DOHH2 (cell line): ENCODE results near the gene SLC25A28.

Source experiments
- H3F3A ChIP-seq: fragments of 200-600 bp; sonication (generic), shearing (Covaris generic); 2 replicates; pipeline ENCODE4 v1.6.0; 2016; ENCODE audit warnings: antibody characterized with exemption, mild to moderate bottlenecking; ENCODE audit not compliant: control insufficient read depth, insufficient read depth
- H3K27ac ChIP-seq: fragments of 200-600 bp; sonication (generic); 2 replicates; pipeline ENCODE4 v1.5.1; 2014; ENCODE audit warnings: low read depth, mild to moderate bottlenecking, low read length, moderate library complexity
- H3K27me3 ChIP-seq: fragments of 200-600 bp; sonication (generic); 2 replicates; pipeline ENCODE4 v1.6.1; 2014; ENCODE audit warnings: mild to moderate bottlenecking, low read length, mixed read lengths; ENCODE audit not compliant: control insufficient read depth
- H3K36me3 ChIP-seq: fragments of 200-600 bp; sonication (generic); 2 replicates; pipeline ENCODE4 v1.6.1; 2014; ENCODE audit warnings: mild to moderate bottlenecking, low read length, moderate library complexity, mixed read lengths; ENCODE audit not compliant: control insufficient read depth
- H3K4me1 ChIP-seq: fragments of 200-600 bp; sonication (generic); 2 replicates; pipeline ENCODE4 v1.6.1; 2014; ENCODE audit warnings: mild to moderate bottlenecking, low read length, mixed read lengths; ENCODE audit not compliant: control insufficient read depth
- H3K4me2 ChIP-seq: fragments of 200-600 bp; sonication (generic); 2 replicates; pipeline ENCODE4 v1.6.0; 2014; ENCODE audit warnings: mild to moderate bottlenecking, low read length, moderate library complexity
- H3K4me3 ChIP-seq: fragments of 200-600 bp; sonication (generic); 2 replicates; pipeline ENCODE4 v1.5.1; 2014; ENCODE audit warnings: mild to moderate bottlenecking, low read length, mixed read lengths
- H3K79me2 ChIP-seq: fragments of 200-600 bp; sonication (generic); 2 replicates; pipeline ENCODE4 v1.6.1; 2014; ENCODE audit warnings: mild to moderate bottlenecking, low read length, mixed read lengths; ENCODE audit not compliant: control insufficient read depth
- H3K9me2 ChIP-seq: fragments of 200-600 bp; sonication (generic); replicated peaks from 2 replicates; pipeline ENCODE4 v1.6.1; 2014; ENCODE audit warnings: mild to moderate bottlenecking, low read length, mixed read lengths; ENCODE audit not compliant: control insufficient read depth
- H3K9me3 ChIP-seq: fragments of 200-600 bp; sonication (generic); 2 replicates; pipeline ENCODE4 v1.6.1; 2014; ENCODE audit warnings: antibody characterized with exemption, low read length, mixed read lengths; ENCODE audit not compliant: control insufficient read depth, insufficient read depth
- H4K20me1 ChIP-seq: fragments of 200-600 bp; sonication (generic); 2 replicates; pipeline ENCODE4 v1.6.0; 2014; ENCODE audit warnings: low read depth, mild to moderate bottlenecking, antibody characterized with exemption, low read length, moderate library complexity; ENCODE audit not compliant: control insufficient read depth, insufficient read depth
- CTCF ChIP-seq: fragments of 200-600 bp; sonication (generic); IDR thresholded peaks from one replicate; pipeline ENCODE4 v1.5.1; 2014; ENCODE audit warnings: antibody characterized with exemption, mild to moderate bottlenecking, low read depth, low read length; ENCODE audit not compliant: poor library complexity, severe bottlenecking
- EZH2phosphoT487 ChIP-seq: fragments of 200-600 bp; sonication (generic); IDR thresholded peaks from 2 replicates; pipeline ENCODE4 v1.6.1; 2017; ENCODE audit warnings: borderline replicate concordance, mild to moderate bottlenecking, antibody characterized with exemption, low read length, moderate library complexity, mixed read lengths

The SLC25A28 gene

GRCh38 chr10:99619090-99619800, 994 bp downstream of the SLC25A28 start:
- Histone ChIP-seq H3K4me2 (peak overlapping the region; percentile 91), H3K9me3 (no peaks in the 10 kb centered on the region), H3K36me3 (peaks cover 32% of the 10 kb centered on the region), H4K20me1 (0 out of 2 replicates have a peak, but pooled peaks cover 4% of the 10 kb centered on the region), H3F3A (peaks cover 8% of the 10 kb centered on the region), H3K79me2 (peaks cover 54% of the 10 kb centered on the region), H3K9me2 (no peaks in the 10 kb centered on the region), H3K27me3 (no peaks in the 10 kb centered on the region), H3K4me1 (peaks cover 35% of the 10 kb centered on the region), H3K4me3 (peak overlapping the region; percentile 96), H3K27ac (0 out of 2 replicates have a peak overlapping the region, but pooled peaks have one; percentile 5)
- TF ChIP-seq EZH2phosphoT487, result no peak
- no peak for TF ChIP-seq CTCF

- H3K4me3 ChIP-seq, result peak overlapping the region; percentile 96
- peaks cover 37% of the 10 kb centered on the region for H3K36me3 ChIP-seq
- TF ChIP-seq EZH2phosphoT487, result no peak
- no peak for TF ChIP-seq CTCF
- no peaks in the 10 kb centered on the region for H3K9me2 ChIP-seq
- peak overlapping the region; percentile 91 for H3K4me2 ChIP-seq
- H4K20me1 ChIP-seq, result peaks cover 8% of the 10 kb centered on the region; the same call in 1 of the 2 replicates
- H3K9me3 ChIP-seq, result no peaks in the 10 kb centered on the region
- peaks cover 35% of the 10 kb centered on the region for H3K4me1 ChIP-seq
- no peaks in the 10 kb centered on the region for H3F3A ChIP-seq
- no peak overlapping the region for H3K27ac ChIP-seq
- H3K79me2 ChIP-seq, result peaks cover 54% of the 10 kb centered on the region
- no peaks in the 10 kb centered on the region for H3K27me3 ChIP-seq
These were observed 2.5 kb downstream of the SLC25A28 start for GRCh38 chr10:99617696-99618095.

- Histone ChIP-seq H3K79me2 (peaks cover 48% of the 10 kb centered on the region), H3K9me2 (no peaks in the 10 kb centered on the region), H3K4me1 (peaks cover 27% of the 10 kb centered on the region), H3K4me2 (no peak overlapping the region), H3K9me3 (no peaks in the 10 kb centered on the region), H3K27me3 (no peaks in the 10 kb centered on the region), H3K36me3 (peaks cover 57% of the 10 kb centered on the region), H3K27ac (no peak overlapping the region), H4K20me1 (peaks cover 8% of the 10 kb centered on the region; the same call in 1 of the 2 replicates), H3F3A (no peaks in the 10 kb centered on the region), H3K4me3 (no peak overlapping the region)
- TF ChIP-seq EZH2phosphoT487 (no peak), CTCF (no peak)
These were observed 4.8 kb downstream of the SLC25A28 start for GRCh38 chr10:99615426-99615825.
